ENCODE measurements around the gene GALNS.

GALNS gene

DNA sequence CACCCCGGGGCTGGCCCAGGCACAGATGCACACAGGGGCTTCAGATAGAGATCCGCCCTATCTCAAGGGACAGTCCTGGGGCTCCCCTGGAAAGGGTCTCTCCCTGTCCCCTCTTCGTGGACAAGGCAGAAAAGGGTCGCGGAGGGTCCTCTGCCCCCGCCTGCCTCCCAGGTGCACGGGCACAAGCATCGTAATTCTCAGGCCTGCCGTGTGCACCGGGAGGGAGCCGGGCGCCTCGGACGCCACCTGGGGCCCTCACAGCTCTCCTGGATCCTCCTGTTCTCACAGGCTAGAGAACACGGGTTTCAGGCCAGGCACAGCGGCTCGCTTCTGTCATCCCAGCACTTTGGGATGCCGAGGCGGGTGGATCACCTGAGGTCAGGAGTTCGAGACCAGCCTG is 21.6 kb upstream of the GALNS start:
- no peaks in the 10 kb centered on the region for H3K36me3 ChIP-seq (ENCODE audit: low read length)
- H3K27ac ChIP-seq (ENCODE audit: low read depth, low read length), result no peak overlapping the region
- peaks cover 14% of the 10 kb centered on the region for H3F3A ChIP-seq (ENCODE audit: insufficient read depth)
- H3K4me3 ChIP-seq (ENCODE audit: insufficient read depth, low read length, poor library complexity, severe bottlenecking), result no peak overlapping the region
- H2AFZ ChIP-seq (ENCODE audit: low read depth, low read length, severe bottlenecking), result no peak overlapping the region
- no peaks in the 10 kb centered on the region for H3K9me3 ChIP-seq (ENCODE audit: insufficient read depth, low read length)
- no peak overlapping the region for H3K9ac ChIP-seq (ENCODE audit: low read length)
- no peaks in the 10 kb centered on the region for H3K9me2 ChIP-seq (replicated peaks; ENCODE audit: insufficient read depth, low read length)
- no peak overlapping the region for H3K4me2 ChIP-seq (ENCODE audit: low read depth, low read length, poor library complexity, severe bottlenecking)
- H3K79me2 ChIP-seq (ENCODE audit: insufficient read depth, low read length), result no peaks in the 10 kb centered on the region
- no peaks in the 10 kb centered on the region for H4K20me1 ChIP-seq (ENCODE audit: low read depth, low read length)
- TF ChIP-seq CTCF (IDR thresholded peaks at IDR 0.05; ENCODE audit: insufficient read depth, low read length, poor library complexity, severe bottlenecking) (no peak), EZH2phosphoT487 (conservative IDR thresholded peaks at IDR 0.05; ENCODE audit: low read length) (no peak)
- no peaks in the 10 kb centered on the region for H3K27me3 ChIP-seq (ENCODE audit: low read length)

DNA sequence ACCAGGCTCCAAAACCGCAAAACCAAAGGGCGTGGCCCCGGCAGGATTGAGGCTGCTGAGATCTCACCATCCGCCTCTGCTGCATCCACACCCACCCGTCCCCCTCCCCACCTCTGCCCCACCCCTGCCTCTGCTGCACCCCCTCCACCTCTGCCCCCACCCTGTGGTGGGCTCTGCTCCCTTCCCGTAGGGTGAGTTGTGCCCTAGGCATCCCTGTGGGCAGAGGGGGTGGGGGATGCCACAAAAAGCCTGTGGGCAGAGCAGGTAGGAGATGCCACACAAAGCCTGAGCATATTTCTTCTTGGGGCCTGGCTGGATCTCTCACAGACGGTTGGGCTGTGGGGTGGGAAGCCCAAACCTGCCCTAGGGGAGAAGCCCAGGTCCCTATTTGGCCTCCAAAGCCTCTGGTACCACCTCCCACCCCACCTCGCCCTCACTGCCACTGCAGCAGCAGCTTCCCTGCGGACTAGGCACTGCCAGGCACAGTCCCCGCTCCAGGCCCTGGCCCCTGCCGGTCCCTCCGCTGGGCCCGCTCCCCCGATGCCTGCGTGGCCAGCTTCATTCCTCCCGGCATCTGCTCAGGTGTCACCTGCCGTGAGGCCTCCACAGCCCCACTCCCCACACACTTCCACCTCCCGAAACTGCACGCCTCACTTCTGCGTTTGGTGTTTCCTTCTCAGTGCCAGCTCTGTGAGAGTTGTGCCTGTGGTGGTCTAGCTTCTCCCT is 21.0 kb upstream of the GALNS start:
- Histone ChIP-seq H3K9ac (ENCODE audit: low read length) (no peak overlapping the region), H4K20me1 (ENCODE audit: low read depth, low read length) (no peaks in the 10 kb centered on the region), H2AFZ (ENCODE audit: low read depth, low read length, severe bottlenecking) (no peak overlapping the region), H3K27me3 (ENCODE audit: low read length) (no peaks in the 10 kb centered on the region), H3K4me2 (ENCODE audit: low read depth, low read length, poor library complexity, severe bottlenecking) (no peak overlapping the region), H3F3A (ENCODE audit: insufficient read depth) (peaks cover 14% of the 10 kb centered on the region), H3K9me2 (replicated peaks; ENCODE audit: insufficient read depth, low read length) (no peaks in the 10 kb centered on the region), H3K36me3 (ENCODE audit: low read length) (no peaks in the 10 kb centered on the region), H3K9me3 (ENCODE audit: insufficient read depth, low read length) (no peaks in the 10 kb centered on the region), H3K4me3 (ENCODE audit: insufficient read depth, low read length, poor library complexity, severe bottlenecking) (no peak overlapping the region), H3K27ac (ENCODE audit: low read depth, low read length) (no peak overlapping the region), H3K79me2 (ENCODE audit: insufficient read depth, low read length) (no peaks in the 10 kb centered on the region)
- TF ChIP-seq CTCF (IDR thresholded peaks at IDR 0.05; ENCODE audit: insufficient read depth, low read length, poor library complexity, severe bottlenecking), result no peak
- TF ChIP-seq EZH2phosphoT487 (conservative IDR thresholded peaks at IDR 0.05; ENCODE audit: low read length), result no peak

GRCh38 chr16:88876942-88877526 is 20.3 kb upstream of the GALNS start:
- no peak overlapping the region for H3K27ac ChIP-seq (ENCODE audit: low read depth, low read length)
- no peak overlapping the region for H3K9ac ChIP-seq (ENCODE audit: low read length)
- no peaks in the 10 kb centered on the region for H3K9me3 ChIP-seq (ENCODE audit: insufficient read depth, low read length)
- H3K27me3 ChIP-seq (ENCODE audit: low read length), result no peaks in the 10 kb centered on the region
- no peaks in the 10 kb centered on the region for H3K36me3 ChIP-seq (ENCODE audit: low read length)
- peaks cover 14% of the 10 kb centered on the region for H3F3A ChIP-seq (ENCODE audit: insufficient read depth)
- no peak overlapping the region for H2AFZ ChIP-seq (ENCODE audit: low read depth, low read length, severe bottlenecking)
- H4K20me1 ChIP-seq (ENCODE audit: low read depth, low read length), result no peaks in the 10 kb centered on the region
- no peak overlapping the region for H3K4me3 ChIP-seq (ENCODE audit: insufficient read depth, low read length, poor library complexity, severe bottlenecking)
- no peak overlapping the region for H3K4me2 ChIP-seq (ENCODE audit: low read depth, low read length, poor library complexity, severe bottlenecking)
- TF ChIP-seq CTCF (IDR thresholded peaks at IDR 0.05; ENCODE audit: insufficient read depth, low read length, poor library complexity, severe bottlenecking) (no peak), EZH2phosphoT487 (conservative IDR thresholded peaks at IDR 0.05; ENCODE audit: low read length) (no peak)
- no peaks in the 10 kb centered on the region for H3K79me2 ChIP-seq (ENCODE audit: insufficient read depth, low read length)
- H3K9me2 ChIP-seq (replicated peaks; ENCODE audit: insufficient read depth, low read length), result no peaks in the 10 kb centered on the region

Measured in SU-DHL-6 (cell line).